Upper lobe of left lung (tissue), 6 donors: Measurements from ENCODE around the gene KRTAP4-8. TPM values are rescaled to one million over a fixed set of nuclear protein-coding genes. Genes with fewer than 3 reads are reported as not detected.
"Not testable (repeated sequence)": the region's sequence is repeated elsewhere in the genome, so short reads cannot be mapped to it uniquely, and the experiment has no call there.

Experiments
- ATAC-seq, 2 donors: fragments of 200-7000 bp; cut with Tn5 transposase; one replicate each; pipeline ENCODE4 v1.9.1; 2022; ENCODE audit warnings: mild to moderate bottlenecking in 2 of 2, moderate library complexity in 2 of 2; ENCODE audit not compliant: low FRiP score in 2 of 2
- DNase-seq, 2 donors: peaks; one replicate each; pipeline ENCODE4 v3.0.0-alpha.2; 2019 to 2020
- H3K27ac ChIP-seq, 4 donors: fragments of 200-600 bp; sonication (generic); one replicate each; pipeline ENCODE4 v1.5.1; 2016 to 2019
- H3K27me3 ChIP-seq, 4 donors: fragments of 200-600 bp; sonication (generic); one replicate each; pipeline ENCODE4 v1.5.1; 2017 to 2019
- H3K36me3 ChIP-seq, 4 donors: fragments of 200-600 bp; sonication (generic); one replicate each; pipeline ENCODE4 v1.5.1; 2016 to 2019
- H3K4me1 ChIP-seq, 4 donors: fragments of 200-600 bp; sonication (generic); one replicate each; pipeline ENCODE4 v1.5.1; 2018 to 2019
- H3K4me3 ChIP-seq, 4 donors: fragments of 200-600 bp; sonication (generic); one replicate each; pipeline ENCODE4 v1.5.1; 2017 to 2019; ENCODE audit warnings: mild to moderate bottlenecking in 2 of 4, moderate library complexity in 1 of 4
- H3K9me3 ChIP-seq, 4 donors: fragments of 200-600 bp; sonication (generic); one replicate each; pipeline ENCODE4 v1.5.1; 2018 to 2019
- EP300 ChIP-seq, 4 donors: sonication (generic); formaldehyde crosslinking; IDR thresholded peaks; one replicate each; pipeline ENCODE4 v1.5.1; 2017; ENCODE audit warnings: antibody characterized with exemption in 4 of 4, control low read depth in 2 of 4
- POLR2A ChIP-seq, 4 donors: fragments of 450-650 bp; IDR thresholded peaks; one replicate each; pipeline ENCODE4 v1.5.1; 2016 to 2017; ENCODE audit warnings: antibody characterized with exemption in 4 of 4, mild to moderate bottlenecking in 2 of 4
- POLR2AphosphoS5 ChIP-seq, 2 donors: sonication (generic); formaldehyde crosslinking; IDR thresholded peaks; one replicate each; pipeline ENCODE4 v1.5.1; 2017; ENCODE audit warnings: antibody characterized with exemption in 2 of 2
- WGBS, 2 donors: methylation state at CpG; one replicate each; pipeline ENCODE4 v1.1.5; 2017 to 2018; 5-methylcytosine and 5-hydroxymethylcytosine counted together
- total RNA-seq, 6 donors: library from RNA; depleted of rRNA in 4 of 6; stranded (reverse); fragments of >200 nt in 4 of 6; gene quantifications; one replicate each; pipeline versions ENCODE4 v1.1.0 to v1.2.1, GENCODE V29; 2016 to 2021
- TF ChIP-seq, protein P1 (sequence below), 6 experiments: fragments of 450-650 bp in 4 of 6; fragments of 200-600 bp in 2 of 6; sonication (generic) in 2 of 6; IDR thresholded peaks; one replicate each; pipeline ENCODE4 v1.5.1; 2016 to 2019; ENCODE audit warnings: antibody characterized with exemption in 6 of 6
- donor health status: DM: no; HTN: no; CAD: no; lungs with moderate emphysema.
- donor health status: DM: no; HTN: yes; CAD: no; lungs with severe emphysema.

Gene KRTAP4-8
- total RNA-seq, 6 donors from 2014 or later: not detected

- H3K27me3 ChIP-seq: no peaks in the 10 kb centered on the region
- no peaks in the 10 kb centered on the region for H3K9me3 ChIP-seq
- no peak for TF ChIP-seq POLR2A (IDR thresholded peaks at IDR 0.05)
- TF ChIP-seq POLR2AphosphoS5 (IDR thresholded peaks at IDR 0.05): no peak
- no peak for TF ChIP-seq EP300 (IDR thresholded peaks at IDR 0.05)
- TF ChIP-seq, protein P1, sequence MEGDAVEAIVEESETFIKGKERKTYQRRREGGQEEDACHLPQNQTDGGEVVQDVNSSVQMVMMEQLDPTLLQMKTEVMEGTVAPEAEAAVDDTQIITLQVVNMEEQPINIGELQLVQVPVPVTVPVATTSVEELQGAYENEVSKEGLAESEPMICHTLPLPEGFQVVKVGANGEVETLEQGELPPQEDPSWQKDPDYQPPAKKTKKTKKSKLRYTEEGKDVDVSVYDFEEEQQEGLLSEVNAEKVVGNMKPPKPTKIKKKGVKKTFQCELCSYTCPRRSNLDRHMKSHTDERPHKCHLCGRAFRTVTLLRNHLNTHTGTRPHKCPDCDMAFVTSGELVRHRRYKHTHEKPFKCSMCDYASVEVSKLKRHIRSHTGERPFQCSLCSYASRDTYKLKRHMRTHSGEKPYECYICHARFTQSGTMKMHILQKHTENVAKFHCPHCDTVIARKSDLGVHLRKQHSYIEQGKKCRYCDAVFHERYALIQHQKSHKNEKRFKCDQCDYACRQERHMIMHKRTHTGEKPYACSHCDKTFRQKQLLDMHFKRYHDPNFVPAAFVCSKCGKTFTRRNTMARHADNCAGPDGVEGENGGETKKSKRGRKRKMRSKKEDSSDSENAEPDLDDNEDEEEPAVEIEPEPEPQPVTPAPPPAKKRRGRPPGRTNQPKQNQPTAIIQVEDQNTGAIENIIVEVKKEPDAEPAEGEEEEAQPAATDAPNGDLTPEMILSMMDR (IDR thresholded peaks at IDR 0.05): no peak
- WGBS, 2 donors: 49 to 64% methylated on average over 8 to 10 of the region's 10 CpGs
- no peak within 1 kb of the TSS for H3K27ac ChIP-seq
- no peaks in the 10 kb centered on the region for H3K36me3 ChIP-seq
- ATAC-seq (no peak), DNase-seq (peak in 1 of 2 donors; percentile 52)
- no peaks in the 10 kb centered on the region for H3K4me1 ChIP-seq
- no peak within 1 kb of the TSS for H3K4me3 ChIP-seq
Measured at GRCh38 chr17:41101586-41102259, 3.8 kb upstream of the KRTAP4-8 start, which contains the start of gene KRTAP4-16. TSS of gene KRTAP4-16 (minus strand) at chr17:41102209. CDS start at chr17:41102209, 0 bp downstream.

DNA sequence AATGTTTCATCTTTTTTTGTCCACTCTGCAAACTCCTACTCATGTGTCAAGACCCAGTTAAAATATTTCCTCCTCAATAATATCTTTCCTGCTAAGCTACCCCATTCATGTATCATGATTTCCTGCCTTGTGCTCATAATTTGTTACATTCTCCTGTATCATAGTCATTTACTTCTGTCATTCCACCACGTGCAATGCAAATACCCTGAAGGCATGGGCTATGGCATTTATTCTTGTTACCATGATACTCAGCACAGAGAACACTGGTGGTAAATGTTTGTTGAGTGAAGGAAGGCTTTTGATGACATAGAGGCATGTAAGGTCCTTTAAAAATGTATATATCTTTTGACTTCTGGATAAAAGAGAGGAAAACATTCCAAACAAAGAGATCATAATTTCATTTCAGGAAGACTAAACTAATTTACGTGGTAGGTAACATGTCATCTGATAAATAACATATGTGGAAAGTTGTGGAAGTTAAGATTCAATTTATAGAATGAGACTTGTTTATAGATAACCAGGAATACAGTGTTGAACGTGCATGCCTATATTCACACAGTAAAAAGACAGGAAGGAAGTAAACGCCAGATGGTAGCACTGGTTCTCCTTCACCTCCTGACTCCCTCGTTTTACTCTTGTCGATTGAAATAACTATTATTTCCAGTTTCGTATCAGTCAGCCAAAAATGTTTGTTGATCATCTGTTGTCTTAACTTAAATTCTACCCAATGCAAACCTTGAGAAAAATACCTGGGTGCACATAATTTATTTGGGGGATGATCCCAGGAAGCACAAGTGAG is 1.9 kb upstream of the KRTAP4-8 start:
- not testable (repeated sequence) for H3K27me3 ChIP-seq, H3K4me3 ChIP-seq, H3K27ac ChIP-seq, ATAC-seq, H3K36me3 ChIP-seq, H3K4me1 ChIP-seq, H3K9me3 ChIP-seq, DNase-seq
- WGBS, 2 donors: 35 to 49% methylated on average over 7 of the region's 7 CpGs

- no peak overlapping the region for H3K27ac ChIP-seq
- H3K4me1 ChIP-seq: no peaks in the 10 kb centered on the region
- ATAC-seq (no peak), DNase-seq (no peak)
- no peak overlapping the region for H3K4me3 ChIP-seq
- no peaks in the 10 kb centered on the region for H3K36me3 ChIP-seq
- TF ChIP-seq, protein P1 (IDR thresholded peaks at IDR 0.05): no peak
- TF ChIP-seq EP300 (IDR thresholded peaks at IDR 0.05) (no peak), POLR2AphosphoS5 (IDR thresholded peaks at IDR 0.05) (no peak), POLR2A (IDR thresholded peaks at IDR 0.05) (no peak)
- 79 to 87% methylated on average over 6 of the region's 6 CpGs for WGBS, 2 donors
- H3K9me3 ChIP-seq: no peaks in the 10 kb centered on the region
- H3K27me3 ChIP-seq: no peaks in the 10 kb centered on the region
Measured at GRCh38 chr17:41098481-41098880, 539 bp upstream of the KRTAP4-8 start.

- no peak overlapping the region for H3K27ac ChIP-seq
- no peaks in the 10 kb centered on the region for H3K36me3 ChIP-seq
- no peaks in the 10 kb centered on the region for H3K4me1 ChIP-seq
- ATAC-seq: no peak
- H3K4me3 ChIP-seq: no peak overlapping the region
- no peaks in the 10 kb centered on the region for H3K9me3 ChIP-seq
- TF ChIP-seq POLR2AphosphoS5 (IDR thresholded peaks at IDR 0.05): no peak
- TF ChIP-seq, protein P1 (IDR thresholded peaks at IDR 0.05): no peak
- no peak for TF ChIP-seq POLR2A (IDR thresholded peaks at IDR 0.05)
- TF ChIP-seq EP300 (IDR thresholded peaks at IDR 0.05): no peak
- DNase-seq: no peak
- H3K27me3 ChIP-seq: no peaks in the 10 kb centered on the region
- WGBS, 2 donors: 66 to 80% methylated on average over 7 of the region's 7 CpGs
Measured at GRCh38 chr17:41096055-41096454, 1.9 kb downstream of the KRTAP4-8 start.

- not testable (repeated sequence) for H3K27ac ChIP-seq, H3K27me3 ChIP-seq, H3K36me3 ChIP-seq, DNase-seq, H3K4me3 ChIP-seq, H3K9me3 ChIP-seq, ATAC-seq, H3K4me1 ChIP-seq
- 38 to 50% methylated on average over 4 of the region's 4 CpGs for WGBS, 2 donors
Measured at GRCh38 chr17:41088760-41089352, 9.1 kb downstream of the KRTAP4-8 start.

DNA sequence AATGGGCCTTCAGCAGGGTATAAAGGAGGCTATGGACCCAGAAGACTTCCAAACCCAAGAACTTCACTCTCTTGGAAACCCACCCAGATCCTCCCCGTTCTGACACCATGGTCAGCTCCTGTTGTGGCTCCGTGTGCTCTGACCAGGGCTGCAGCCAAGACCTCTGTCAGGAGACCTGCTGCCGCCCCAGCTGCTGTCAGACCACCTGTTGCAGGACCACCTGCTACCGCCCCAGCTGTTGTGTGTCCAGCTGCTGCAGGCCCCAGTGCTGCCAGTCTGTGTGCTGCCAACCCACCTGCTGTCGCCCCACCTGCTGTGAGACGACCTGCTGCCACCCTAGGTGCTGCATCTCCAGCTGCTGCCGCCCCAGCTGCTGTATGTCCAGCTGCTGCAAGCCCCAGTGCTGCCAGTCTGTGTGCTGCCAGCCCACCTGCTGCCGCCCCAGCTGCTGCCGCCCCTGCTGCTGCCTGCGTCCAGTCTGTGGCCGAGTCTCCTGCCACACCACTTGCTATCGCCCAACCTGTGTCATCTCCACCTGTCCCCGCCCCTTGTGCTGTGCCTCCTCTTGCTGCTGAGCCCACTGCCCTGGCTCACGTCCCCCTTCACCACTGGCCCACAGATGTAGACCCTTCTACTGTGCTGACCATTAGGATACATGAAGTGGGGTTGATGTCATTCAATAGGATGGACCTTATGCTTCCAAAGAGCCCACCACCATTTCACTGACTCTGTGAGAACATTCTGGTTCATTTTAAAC is 13.7 kb downstream of the KRTAP4-8 start, which contains the start of gene KRTAP4-7:
Gene KRTAP4-7 (plus strand): TSS at position 51 of the 757 bp plus-strand sequence. CDS start 57 bp downstream, at position 108.
- not testable (repeated sequence) for H3K9me3 ChIP-seq
- WGBS, 2 donors: 76 to 81% methylated on average over 2 to 8 of the region's 14 CpGs

GRCh38 chr17:41083427-41083826 is 14.5 kb downstream of the KRTAP4-8 start:
- not testable (repeated sequence) for H3K4me1 ChIP-seq, H3K36me3 ChIP-seq, H3K27me3 ChIP-seq, H3K9me3 ChIP-seq, DNase-seq, ATAC-seq, H3K27ac ChIP-seq, H3K4me3 ChIP-seq
- WGBS, 2 donors: 71 to 74% methylated on average over 2 of the region's 2 CpGs

More for the DNA sequence above, 13.7 kb downstream of the KRTAP4-8 start, which contains the start of gene KRTAP4-7:
- ATAC-seq, H3K27ac ChIP-seq, H3K4me3 ChIP-seq, H3K27me3 ChIP-seq, H3K4me1 ChIP-seq, H3K36me3 ChIP-seq: not testable (repeated sequence)
- peak in 1 of 2 donors; percentile 33 for DNase-seq
